Measurements from ENCODE around the gene BNIP3.

The BNIP3 gene

GRCh38 chr10:131936736-131937135 lies 45.0 kb downstream of the BNIP3 start:
- no peak for TF ChIP-seq TAF1 (IDR thresholded peaks at IDR 0.05; ENCODE audit: low read depth)
- TF ChIP-seq NFIC (IDR thresholded peaks at IDR 0.05): no peak
- TF ChIP-seq RAD21 (IDR thresholded peaks at IDR 0.05; ENCODE audit: low read depth): no peak
- no peak for TF ChIP-seq CREB1 (IDR thresholded peaks at IDR 0.05; ENCODE audit: low read depth)

GRCh38 chr10:131936294-131936693 lies 45.4 kb downstream of the BNIP3 start:
- TF ChIP-seq FOXM1 (IDR thresholded peaks at IDR 0.05; ENCODE audit: borderline replicate concordance, low read depth) (no peak), EP300 (IDR thresholded peaks at IDR 0.05; ENCODE audit: borderline replicate concordance) (no peak), CREB1 (IDR thresholded peaks at IDR 0.05; ENCODE audit: low read depth) (no peak), EGR1 (IDR thresholded peaks at IDR 0.05) (no peak), TEAD4 (IDR thresholded peaks at IDR 0.05) (no peak), NFIC (IDR thresholded peaks at IDR 0.05) (no peak), YY1 (IDR thresholded peaks at IDR 0.05; ENCODE audit: low read depth) (no peak)
- TF ChIP-seq, protein P1, sequence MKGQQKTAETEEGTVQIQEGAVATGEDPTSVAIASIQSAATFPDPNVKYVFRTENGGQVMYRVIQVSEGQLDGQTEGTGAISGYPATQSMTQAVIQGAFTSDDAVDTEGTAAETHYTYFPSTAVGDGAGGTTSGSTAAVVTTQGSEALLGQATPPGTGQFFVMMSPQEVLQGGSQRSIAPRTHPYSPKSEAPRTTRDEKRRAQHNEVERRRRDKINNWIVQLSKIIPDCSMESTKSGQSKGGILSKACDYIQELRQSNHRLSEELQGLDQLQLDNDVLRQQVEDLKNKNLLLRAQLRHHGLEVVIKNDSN (IDR thresholded peaks at IDR 0.05): no peak

DNA sequence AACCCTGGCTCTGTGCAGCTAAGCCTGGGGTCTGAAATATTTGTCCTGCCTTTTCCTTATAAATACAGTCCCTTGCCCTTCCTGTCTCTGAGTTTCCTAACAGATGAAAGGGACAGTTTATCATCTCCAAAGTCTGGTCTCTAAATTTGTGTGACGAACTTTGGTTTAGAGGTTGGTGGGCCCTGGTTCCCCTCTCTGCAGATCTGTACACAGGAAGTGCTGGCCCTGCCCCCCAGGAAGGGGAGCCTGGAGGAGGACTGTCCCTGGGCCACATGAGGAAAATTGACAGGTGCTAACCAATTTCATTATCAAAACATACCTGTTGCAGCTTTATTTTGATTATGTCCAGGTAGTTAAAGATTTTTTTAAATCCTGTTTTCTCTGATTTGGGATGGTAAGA lies 46.5 kb downstream of the BNIP3 start:
- TF ChIP-seq EGR1 (IDR thresholded peaks at IDR 0.05): no peak
- TF ChIP-seq, protein P1 (IDR thresholded peaks at IDR 0.05): no peak
- no peak for TF ChIP-seq YY1 (IDR thresholded peaks at IDR 0.05; ENCODE audit: low read depth)
- no peak for TF ChIP-seq TEAD4 (IDR thresholded peaks at IDR 0.05)
- TF ChIP-seq TAF1 (IDR thresholded peaks at IDR 0.05; ENCODE audit: low read depth): no peak
- TF ChIP-seq ZBTB7A (IDR thresholded peaks at IDR 0.05; ENCODE audit: low read depth): no peak
- no peak for TF ChIP-seq TCF12 (IDR thresholded peaks at IDR 0.05; ENCODE audit: low read depth)
- no peak for TF ChIP-seq RAD21 (IDR thresholded peaks at IDR 0.05; ENCODE audit: low read depth)
- no peak for TF ChIP-seq CREB1 (IDR thresholded peaks at IDR 0.05; ENCODE audit: low read depth)

- TF ChIP-seq MAX (IDR thresholded peaks at IDR 0.05) (no peak), ZBTB7A (IDR thresholded peaks at IDR 0.05; ENCODE audit: low read depth) (no peak)
Measured at GRCh38 chr10:131934769-131935168, 47.0 kb downstream of the BNIP3 start.

DNA sequence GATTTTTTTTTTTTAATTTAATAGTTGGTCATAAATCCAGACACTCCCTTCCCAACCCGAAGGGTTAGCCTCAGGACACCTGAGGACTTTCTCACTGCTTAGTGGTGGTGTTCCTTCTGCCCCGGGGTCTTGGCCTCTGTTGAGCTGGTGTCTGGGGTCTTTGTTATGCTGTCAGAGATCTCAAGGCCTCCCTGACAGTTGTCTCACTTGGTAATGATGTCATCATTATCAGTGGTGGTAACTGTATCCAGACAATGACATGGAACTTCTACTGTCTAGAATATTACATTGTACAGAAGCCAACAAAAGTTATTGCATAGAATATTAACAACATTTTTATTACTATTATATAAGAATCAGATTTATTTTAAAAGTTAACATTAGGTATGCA lies 48.0 kb downstream of the BNIP3 start:
- TF ChIP-seq TAF1 (IDR thresholded peaks at IDR 0.05; ENCODE audit: low read depth): no peak

DNA sequence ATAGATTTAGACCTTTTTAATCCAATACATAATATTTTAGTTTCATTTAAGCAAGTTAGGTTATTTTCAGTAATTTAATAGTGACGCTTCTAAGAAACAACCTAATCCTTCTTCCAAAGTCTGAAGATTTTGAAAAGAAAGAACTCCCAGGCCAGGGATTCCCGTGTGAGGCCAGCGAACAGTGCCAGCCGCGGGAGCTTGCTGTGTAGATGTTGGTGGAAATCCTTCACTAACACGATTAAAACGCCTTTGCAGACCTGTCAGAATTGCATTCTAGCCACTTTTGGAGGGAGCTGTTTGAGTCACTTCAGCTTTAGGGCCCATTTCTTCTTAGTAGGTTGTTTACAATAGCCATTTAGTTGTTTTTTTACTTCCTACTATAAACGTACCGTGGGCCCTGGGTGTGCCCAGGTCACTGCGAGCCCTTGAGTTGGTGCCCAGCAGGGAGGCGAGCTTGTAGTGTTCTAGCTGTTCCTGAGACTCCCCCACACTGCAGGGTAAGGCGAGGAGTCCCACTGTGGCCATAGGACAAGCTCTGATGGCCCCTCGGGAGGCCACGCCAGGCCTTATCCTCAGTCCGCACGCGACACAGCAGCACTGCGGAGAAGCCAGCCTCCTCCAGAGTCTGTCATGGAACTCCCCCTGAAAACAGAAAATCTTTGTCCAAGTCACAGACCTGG lies 48.6 kb downstream of the BNIP3 start:
- no peak for TF ChIP-seq RAD21 (IDR thresholded peaks at IDR 0.05; ENCODE audit: low read depth)

DNA sequence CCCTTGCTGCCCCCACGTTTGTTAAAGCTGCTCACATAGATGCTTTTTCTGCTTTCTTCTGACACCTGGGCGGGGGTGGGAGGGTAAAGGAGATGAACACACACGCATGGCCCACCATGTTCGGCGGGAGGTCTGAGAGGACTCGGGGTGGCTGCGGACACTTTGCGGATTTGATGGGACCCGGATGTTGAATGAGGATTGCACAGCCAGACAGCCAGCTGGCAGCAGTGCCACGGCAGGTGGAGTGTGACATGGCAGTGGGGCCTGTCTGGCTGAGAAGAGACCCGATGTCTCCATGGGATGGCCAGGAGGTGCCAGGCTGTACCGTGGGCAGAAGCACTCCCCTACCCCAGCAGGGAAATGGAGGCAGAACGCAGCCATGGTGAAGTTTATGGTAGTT lies 49.7 kb downstream of the BNIP3 start:
- TF ChIP-seq YY1 (IDR thresholded peaks at IDR 0.05; ENCODE audit: low read depth) (no peak), CREB1 (IDR thresholded peaks at IDR 0.05; ENCODE audit: low read depth) (no peak), TCF12 (IDR thresholded peaks at IDR 0.05; ENCODE audit: low read depth) (no peak), TAF1 (IDR thresholded peaks at IDR 0.05; ENCODE audit: low read depth) (no peak), TEAD4 (IDR thresholded peaks at IDR 0.05) (no peak), REST (IDR thresholded peaks at IDR 0.05; ENCODE audit: low read depth) (no peak), NFIC (IDR thresholded peaks at IDR 0.05) (no peak)
- TF ChIP-seq, protein P1 (IDR thresholded peaks at IDR 0.05): no peak

DNA sequence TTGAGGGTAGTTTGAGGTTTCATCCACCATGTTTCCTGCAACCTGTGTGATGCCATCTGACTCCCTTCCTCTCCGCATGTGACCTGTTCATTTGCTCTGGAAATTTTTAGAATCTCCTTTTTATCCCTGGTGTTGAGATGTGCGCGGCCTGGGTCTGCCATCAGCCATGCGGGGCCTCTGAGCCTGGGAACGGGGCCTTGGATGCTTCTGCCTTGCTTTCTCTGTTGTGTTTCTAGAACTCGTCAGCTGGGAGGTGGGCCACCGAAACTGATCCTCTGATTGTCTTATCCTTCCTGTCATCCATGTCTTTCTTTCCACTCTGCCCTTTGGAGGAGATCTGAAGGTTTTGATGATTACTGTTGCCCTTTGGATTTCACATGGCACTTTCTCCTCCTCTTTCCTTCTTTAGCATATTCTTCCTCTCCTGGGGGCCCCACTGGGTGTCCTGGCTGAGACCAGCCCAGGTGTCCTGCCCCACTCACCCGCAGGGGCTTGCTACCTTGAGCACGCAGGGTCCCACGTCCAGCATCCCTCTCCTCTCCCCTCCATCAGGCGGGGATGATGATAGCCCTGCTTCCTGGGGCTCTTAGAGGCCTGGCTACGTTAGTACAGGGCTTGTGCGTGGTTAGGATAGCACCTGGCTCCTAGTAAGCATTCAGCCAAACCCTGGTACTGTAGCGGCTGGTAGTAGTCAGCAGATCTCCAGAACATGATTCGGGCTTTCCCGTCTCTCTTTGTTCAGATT lies 51.0 kb downstream of the BNIP3 start:
- TF ChIP-seq EP300 (IDR thresholded peaks at IDR 0.05; ENCODE audit: borderline replicate concordance) (no peak), YY1 (IDR thresholded peaks at IDR 0.05; ENCODE audit: low read depth) (no peak), TEAD4 (IDR thresholded peaks at IDR 0.05) (no peak), MAX (IDR thresholded peaks at IDR 0.05) (no peak), TCF12 (IDR thresholded peaks at IDR 0.05; ENCODE audit: low read depth) (no peak), REST (IDR thresholded peaks at IDR 0.05; ENCODE audit: low read depth) (no peak), EGR1 (IDR thresholded peaks at IDR 0.05) (no peak), NFIC (IDR thresholded peaks at IDR 0.05) (no peak), ZBTB7A (IDR thresholded peaks at IDR 0.05; ENCODE audit: low read depth) (no peak), TAF1 (IDR thresholded peaks at IDR 0.05; ENCODE audit: low read depth) (no peak), FOXM1 (IDR thresholded peaks at IDR 0.05; ENCODE audit: borderline replicate concordance, low read depth) (no peak), RAD21 (IDR thresholded peaks at IDR 0.05; ENCODE audit: low read depth) (no peak), CEBPB (IDR thresholded peaks at IDR 0.05) (no peak), CREB1 (IDR thresholded peaks at IDR 0.05; ENCODE audit: low read depth) (no peak)
- TF ChIP-seq, protein P1 (IDR thresholded peaks at IDR 0.05): no peak
